Measurements from ENCODE around the gene UBXN10.

DNA sequence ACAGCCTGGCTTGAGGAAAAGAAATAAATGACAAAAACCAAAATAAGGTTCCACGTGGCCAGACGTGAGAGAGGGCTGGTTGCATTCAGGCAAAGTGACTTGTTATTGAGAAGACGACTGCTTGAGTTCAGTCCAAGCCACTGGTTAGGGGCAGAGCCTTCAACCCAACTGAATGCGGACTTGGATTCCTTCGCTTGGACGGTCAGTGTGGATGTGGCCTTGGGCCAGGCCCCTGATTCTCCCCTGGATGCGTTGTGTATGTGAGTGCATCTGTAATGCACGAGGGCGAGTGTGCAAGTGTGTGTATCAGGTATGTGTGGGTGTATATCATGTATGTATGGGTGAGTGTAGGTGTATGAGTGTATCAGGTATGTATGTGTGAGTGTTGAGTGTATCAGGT is 44.9 kb upstream of the UBXN10 start:
- TF ChIP-seq, protein P1, sequence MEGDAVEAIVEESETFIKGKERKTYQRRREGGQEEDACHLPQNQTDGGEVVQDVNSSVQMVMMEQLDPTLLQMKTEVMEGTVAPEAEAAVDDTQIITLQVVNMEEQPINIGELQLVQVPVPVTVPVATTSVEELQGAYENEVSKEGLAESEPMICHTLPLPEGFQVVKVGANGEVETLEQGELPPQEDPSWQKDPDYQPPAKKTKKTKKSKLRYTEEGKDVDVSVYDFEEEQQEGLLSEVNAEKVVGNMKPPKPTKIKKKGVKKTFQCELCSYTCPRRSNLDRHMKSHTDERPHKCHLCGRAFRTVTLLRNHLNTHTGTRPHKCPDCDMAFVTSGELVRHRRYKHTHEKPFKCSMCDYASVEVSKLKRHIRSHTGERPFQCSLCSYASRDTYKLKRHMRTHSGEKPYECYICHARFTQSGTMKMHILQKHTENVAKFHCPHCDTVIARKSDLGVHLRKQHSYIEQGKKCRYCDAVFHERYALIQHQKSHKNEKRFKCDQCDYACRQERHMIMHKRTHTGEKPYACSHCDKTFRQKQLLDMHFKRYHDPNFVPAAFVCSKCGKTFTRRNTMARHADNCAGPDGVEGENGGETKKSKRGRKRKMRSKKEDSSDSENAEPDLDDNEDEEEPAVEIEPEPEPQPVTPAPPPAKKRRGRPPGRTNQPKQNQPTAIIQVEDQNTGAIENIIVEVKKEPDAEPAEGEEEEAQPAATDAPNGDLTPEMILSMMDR (IDR thresholded peaks at IDR 0.05), result no peak
- TF ChIP-seq POLR2A (IDR thresholded peaks at IDR 0.05), result no peak

Measured in uterus (tissue), 2 donors.